ENCODE data around the gene PBLD. TPM values are rescaled to one million over a fixed set of nuclear protein-coding genes. Genes with fewer than 3 reads are reported as not detected.

Gene PBLD
- total RNA-seq, 1 experiment from 2014 or later: 2.4 TPM

DNA sequence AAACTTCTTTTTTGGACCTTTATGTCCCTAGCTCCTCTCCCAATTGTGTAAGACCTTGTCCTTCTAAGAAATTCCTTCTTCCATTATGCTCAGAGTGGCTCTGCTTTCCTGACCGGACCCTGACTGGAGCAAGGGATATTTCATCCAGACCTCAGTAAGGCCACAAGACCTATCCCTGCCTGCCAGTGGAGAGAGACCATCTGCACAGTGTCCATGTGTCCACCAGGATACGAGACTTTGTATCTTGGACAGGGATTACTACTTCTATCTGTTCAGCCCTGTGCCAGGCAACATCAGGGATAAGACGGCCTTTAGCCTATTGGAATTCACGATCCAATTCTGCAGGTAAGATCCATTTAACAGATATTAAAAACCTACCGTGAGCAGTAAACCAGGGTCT lies 93.7 kb downstream of the PBLD start (continued):
- TF ChIP-seq E2F4 (CRISPR knock-in tag; IDR thresholded peaks at IDR 0.05; ENCODE audit: borderline replicate concordance, low read depth) (no peak), ERG (CRISPR knock-in tag; IDR thresholded peaks at IDR 0.05) (no peak), FOXP1 (CRISPR knock-in tag; IDR thresholded peaks at IDR 0.05; ENCODE audit: borderline replicate concordance) (no peak), ZNF263 (CRISPR knock-in tag; IDR thresholded peaks at IDR 0.05; ENCODE audit: low read depth) (no peak), ZNF232 (CRISPR knock-in tag; IDR thresholded peaks at IDR 0.05) (no peak), ELF4 (CRISPR knock-in tag; IDR thresholded peaks at IDR 0.05; ENCODE audit: low read depth) (no peak), JUN (CRISPR knock-in tag; IDR thresholded peaks at IDR 0.05) (no peak)
- TF ChIP-seq, protein P1, sequence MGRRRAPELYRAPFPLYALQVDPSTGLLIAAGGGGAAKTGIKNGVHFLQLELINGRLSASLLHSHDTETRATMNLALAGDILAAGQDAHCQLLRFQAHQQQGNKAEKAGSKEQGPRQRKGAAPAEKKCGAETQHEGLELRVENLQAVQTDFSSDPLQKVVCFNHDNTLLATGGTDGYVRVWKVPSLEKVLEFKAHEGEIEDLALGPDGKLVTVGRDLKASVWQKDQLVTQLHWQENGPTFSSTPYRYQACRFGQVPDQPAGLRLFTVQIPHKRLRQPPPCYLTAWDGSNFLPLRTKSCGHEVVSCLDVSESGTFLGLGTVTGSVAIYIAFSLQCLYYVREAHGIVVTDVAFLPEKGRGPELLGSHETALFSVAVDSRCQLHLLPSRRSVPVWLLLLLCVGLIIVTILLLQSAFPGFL (CRISPR knock-in tag; IDR thresholded peaks at IDR 0.05; ENCODE audit: borderline replicate concordance): no peak

DNA sequence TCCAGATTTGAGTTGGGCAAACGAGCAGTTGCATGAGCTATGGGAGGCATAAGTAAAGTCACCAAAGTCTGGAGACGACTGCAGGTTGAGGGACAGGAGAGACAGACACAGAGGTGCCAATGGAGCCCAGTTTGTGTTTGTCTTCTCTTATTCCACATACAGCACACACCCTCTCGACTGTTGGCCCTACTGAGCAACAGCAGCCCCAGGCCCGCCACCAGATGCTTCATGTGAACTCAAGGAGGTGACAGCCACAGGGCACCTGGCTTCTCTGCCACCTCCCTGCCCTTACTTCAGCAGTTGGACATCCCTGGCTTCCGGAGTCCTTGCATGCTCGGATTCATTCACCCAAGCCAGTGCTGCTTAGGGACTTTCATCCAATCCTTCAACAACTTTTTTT lies 94.4 kb downstream of the PBLD start:
- no peak overlapping the region for H3K4me3 Mint-ChIP-seq
- no peak overlapping the region for H3K27ac Mint-ChIP-seq
- ChIA-PET POLR2A (no interaction called here), CTCF (interaction anchor here (0.7 kb wide), 1 partner anchor 801 kb away, joined by 8 read pairs; no protein-coding TSS in a partner anchor)
- no peaks in the 10 kb centered on the region for H3K36me3 Mint-ChIP-seq
- DNase-seq (ENCODE audit: low spot score) (no peak), ATAC-seq (no peak)
- H3K4me1 Mint-ChIP-seq: no peaks in the 10 kb centered on the region
- H3K9me3 Mint-ChIP-seq: no peaks in the 10 kb centered on the region
- peaks cover 24% of the 10 kb centered on the region for H3K27me3 Mint-ChIP-seq (ENCODE audit: low read depth)
- TF ChIP-seq NFATC4 (CRISPR knock-in tag; IDR thresholded peaks at IDR 0.05) (no peak), ZBTB43 (CRISPR knock-in tag; IDR thresholded peaks at IDR 0.05) (no peak), ZBTB21 (CRISPR knock-in tag; IDR thresholded peaks at IDR 0.05; ENCODE audit: borderline replicate concordance) (no peak), ZNF671 (CRISPR knock-in tag; IDR thresholded peaks at IDR 0.05) (no peak), ATF3 (CRISPR knock-in tag; conservative IDR thresholded peaks at IDR 0.05) (no peak), STAT6 (CRISPR knock-in tag; conservative IDR thresholded peaks at IDR 0.05; ENCODE audit: low read depth) (no peak), ZNF219 (CRISPR knock-in tag; IDR thresholded peaks at IDR 0.05; ENCODE audit: borderline replicate concordance) (no peak), NFYB (CRISPR knock-in tag; conservative IDR thresholded peaks at IDR 0.05; ENCODE audit: low read depth) (no peak), ELF4 (CRISPR knock-in tag; IDR thresholded peaks at IDR 0.05; ENCODE audit: low read depth) (no peak), GRHL2 (CRISPR knock-in tag; IDR thresholded peaks at IDR 0.05; ENCODE audit: insufficient replicate concordance, severe bottlenecking) (no peak), ATF1 (CRISPR knock-in tag; IDR thresholded peaks at IDR 0.05) (no peak), ZNF416 (CRISPR knock-in tag; IDR thresholded peaks at IDR 0.05) (no peak), JUN (CRISPR knock-in tag; IDR thresholded peaks at IDR 0.05) (no peak)
- TF ChIP-seq, protein P2, sequence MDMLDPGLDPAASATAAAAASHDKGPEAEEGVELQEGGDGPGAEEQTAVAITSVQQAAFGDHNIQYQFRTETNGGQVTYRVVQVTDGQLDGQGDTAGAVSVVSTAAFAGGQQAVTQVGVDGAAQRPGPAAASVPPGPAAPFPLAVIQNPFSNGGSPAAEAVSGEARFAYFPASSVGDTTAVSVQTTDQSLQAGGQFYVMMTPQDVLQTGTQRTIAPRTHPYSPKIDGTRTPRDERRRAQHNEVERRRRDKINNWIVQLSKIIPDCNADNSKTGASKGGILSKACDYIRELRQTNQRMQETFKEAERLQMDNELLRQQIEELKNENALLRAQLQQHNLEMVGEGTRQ (CRISPR knock-in tag; IDR thresholded peaks at IDR 0.05): no peak
- TF ChIP-seq, protein P3, sequence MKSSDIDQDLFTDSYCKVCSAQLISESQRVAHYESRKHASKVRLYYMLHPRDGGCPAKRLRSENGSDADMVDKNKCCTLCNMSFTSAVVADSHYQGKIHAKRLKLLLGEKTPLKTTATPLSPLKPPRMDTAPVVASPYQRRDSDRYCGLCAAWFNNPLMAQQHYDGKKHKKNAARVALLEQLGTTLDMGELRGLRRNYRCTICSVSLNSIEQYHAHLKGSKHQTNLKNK (CRISPR knock-in tag; IDR thresholded peaks at IDR 0.05): no peak
- TF ChIP-seq, protein P4, sequence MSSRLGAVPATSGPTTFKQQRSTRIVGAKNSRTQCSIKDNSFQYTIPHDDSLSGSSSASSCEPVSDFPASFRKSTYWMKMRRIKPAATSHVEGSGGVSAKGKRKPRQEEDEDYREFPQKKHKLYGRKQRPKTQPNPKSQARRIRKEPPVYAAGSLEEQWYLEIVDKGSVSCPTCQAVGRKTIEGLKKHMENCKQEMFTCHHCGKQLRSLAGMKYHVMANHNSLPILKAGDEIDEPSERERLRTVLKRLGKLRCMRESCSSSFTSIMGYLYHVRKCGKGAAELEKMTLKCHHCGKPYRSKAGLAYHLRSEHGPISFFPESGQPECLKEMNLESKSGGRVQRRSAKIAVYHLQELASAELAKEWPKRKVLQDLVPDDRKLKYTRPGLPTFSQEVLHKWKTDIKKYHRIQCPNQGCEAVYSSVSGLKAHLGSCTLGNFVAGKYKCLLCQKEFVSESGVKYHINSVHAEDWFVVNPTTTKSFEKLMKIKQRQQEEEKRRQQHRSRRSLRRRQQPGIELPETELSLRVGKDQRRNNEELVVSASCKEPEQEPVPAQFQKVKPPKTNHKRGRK (CRISPR knock-in tag; IDR thresholded peaks at IDR 0.05; ENCODE audit: borderline replicate concordance): no peak
- TF ChIP-seq, protein P5, sequence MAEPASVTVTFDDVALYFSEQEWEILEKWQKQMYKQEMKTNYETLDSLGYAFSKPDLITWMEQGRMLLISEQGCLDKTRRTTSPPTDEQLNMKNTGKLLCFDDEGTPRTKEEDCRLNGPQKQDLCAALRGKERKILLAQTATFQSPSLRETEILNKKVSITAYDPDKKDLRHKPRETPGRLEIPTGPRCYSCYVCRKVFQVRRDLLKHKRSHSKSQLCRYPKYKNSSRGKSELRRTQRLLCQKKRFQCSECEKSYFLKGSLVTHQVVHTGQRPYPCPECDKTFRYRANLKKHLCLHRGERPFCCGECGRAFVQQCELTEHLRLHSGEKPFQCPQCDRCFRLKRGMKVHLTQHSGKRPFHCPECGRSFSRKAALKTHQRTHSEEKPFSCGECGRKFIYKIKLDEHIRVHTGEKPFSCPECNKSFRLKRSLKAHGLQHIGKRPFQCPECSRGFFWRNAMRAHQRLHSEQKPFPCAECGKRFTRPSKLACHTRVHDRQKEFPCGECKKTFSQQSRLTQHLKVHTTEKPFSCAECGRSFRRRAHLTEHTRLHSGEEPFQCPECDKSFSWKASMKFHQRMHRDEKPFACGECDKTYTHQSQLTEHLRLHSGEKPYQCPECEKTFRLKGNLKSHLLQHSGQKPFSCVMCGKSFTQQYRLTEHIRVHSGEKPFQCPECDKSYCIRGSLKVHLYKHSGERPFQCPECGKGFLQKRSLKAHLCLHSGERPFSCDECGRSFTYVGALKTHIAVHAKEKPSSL (CRISPR knock-in tag; conservative IDR thresholded peaks at IDR 0.05): no peak

Measured in WTC11 (cell line).